ENCODE measurements around the gene DLGAP1.
A peak's percentile ranks its signal among the peaks of the same experiment; 100 is the strongest.

The DLGAP1 gene

DNA sequence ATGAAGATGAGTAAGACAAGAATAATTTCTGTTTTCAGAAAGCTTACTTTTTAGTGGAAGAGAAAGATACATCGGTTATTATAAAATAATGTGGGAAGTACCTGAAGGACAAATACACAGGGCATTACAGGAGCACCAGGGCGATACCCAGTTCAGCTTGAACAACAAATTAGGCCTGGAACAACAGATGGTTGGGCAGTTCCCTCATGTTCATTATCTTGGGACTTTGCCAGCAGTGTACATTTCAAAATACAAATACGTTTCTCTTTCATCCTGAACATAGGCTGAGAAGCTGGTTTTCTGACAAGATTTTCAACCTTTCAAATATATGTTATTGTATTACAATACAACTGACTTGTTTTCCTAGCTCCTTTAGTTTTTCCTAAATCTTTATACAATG is 925.5 kb downstream of the DLGAP1 start:
- no peak for DNase-seq (ENCODE audit: low spot score)

DNA sequence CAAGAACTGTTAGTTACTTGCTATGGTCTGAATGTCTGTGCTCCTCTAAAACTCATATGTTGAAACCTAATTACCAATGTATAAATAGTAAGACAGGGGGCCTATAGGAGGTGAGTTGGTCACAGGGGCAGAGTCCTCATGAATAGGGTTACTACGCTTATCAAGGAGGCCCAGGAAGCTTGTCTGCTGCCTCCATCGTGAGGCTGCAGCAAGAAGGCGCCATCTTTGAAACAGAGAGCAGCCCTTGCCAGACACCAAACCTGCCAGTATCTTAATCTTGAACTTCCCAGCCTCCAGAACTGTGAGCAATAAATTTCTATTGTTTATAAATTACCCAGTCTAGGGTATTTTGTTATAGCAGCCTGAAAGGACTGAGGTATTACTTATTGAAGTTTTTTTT is 926.0 kb downstream of the DLGAP1 start:
- DNase-seq (ENCODE audit: low spot score): no peak

DNA sequence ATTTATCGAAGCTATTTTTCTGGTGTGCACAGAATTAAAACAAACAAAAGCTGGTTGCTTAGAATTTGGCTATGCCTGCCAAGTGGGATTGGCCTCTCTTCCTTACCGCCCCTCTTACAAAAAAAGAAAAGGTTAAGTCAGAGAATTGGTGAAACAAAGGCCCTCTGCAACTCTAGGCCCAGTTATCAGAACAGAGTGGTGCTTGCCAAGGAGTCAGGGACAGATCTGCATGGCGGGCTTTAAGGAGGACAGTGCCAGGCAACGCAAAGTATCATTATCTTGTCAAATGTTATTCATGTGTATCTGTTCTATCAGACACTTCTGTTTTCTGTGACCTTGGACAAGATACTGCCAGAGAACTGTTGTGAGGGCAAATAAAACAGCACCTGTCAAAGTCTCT is 926.9 kb downstream of the DLGAP1 start:
- no peak for DNase-seq (ENCODE audit: low spot score)

DNA sequence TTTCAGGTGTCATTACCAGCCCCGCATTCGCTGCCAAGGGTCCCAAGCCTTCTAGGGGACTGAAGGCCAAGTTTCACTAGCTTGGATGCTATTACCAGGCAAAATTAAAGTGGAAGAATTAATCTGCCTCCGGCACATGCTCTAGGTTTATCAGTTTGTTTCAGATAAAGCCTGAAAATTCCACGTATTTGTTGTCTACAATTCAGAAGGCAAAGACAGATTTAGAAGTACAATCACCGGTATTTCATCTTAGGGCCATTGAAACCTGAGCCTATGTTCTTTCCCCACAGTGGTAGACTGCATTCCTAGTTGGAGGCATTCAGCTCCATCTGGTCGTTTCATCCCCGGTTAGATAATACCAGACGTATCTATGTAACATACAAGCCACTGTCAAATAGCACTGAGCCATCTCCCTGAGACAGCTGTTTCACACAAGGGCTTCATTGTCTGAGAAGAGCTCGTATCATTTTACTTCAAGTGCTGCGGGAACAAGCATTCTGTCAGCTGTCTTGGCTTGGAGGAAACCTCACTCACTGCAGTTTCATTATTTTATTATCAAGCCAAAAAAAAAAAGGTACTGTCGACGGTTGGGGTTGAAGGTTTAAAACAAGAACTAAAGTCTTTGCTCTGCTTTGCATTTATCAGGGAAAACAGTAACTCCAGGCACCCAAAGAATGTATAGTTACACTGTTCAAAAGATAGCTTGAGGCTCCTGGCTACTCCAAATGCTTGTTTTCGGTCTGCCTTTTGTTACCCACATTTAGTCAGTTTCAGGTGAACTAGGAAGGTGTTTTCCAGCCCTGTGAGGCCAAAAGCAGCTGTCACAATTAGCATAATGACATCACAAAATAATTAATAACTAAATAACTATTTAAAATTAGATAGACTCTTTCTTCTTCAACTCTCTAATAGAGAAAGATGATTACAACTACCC is 928.4 kb downstream of the DLGAP1 start:
- DNase-seq (ENCODE audit: low spot score): no peak

DNA sequence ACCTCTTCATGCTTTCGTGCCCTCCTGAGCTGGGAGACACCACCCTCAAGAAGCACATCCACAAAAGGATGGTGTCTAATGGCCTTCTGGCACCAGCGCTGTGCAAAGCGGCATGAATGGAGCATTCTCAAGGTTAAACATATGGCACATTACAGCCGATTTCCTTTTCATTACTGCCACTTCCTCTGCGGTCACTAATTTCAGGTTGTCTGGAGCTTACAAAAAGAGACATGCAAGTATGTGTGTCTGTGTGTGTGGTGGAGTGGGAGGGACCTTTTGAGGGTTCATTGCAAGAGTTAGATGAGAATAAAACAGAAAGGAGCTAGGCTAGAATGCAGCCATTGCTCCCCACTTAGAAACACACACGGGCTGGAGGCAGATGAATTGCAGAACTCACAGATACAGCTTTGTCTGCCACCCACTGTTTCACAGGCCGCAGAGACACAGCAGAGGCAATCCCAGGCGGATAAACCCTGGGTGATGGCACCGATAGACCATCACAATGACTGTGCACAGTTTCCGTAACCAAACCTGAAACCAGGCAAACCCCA is 929.2 kb downstream of the DLGAP1 start:
- peak; percentile 40 for DNase-seq (ENCODE audit: low spot score)

DNA sequence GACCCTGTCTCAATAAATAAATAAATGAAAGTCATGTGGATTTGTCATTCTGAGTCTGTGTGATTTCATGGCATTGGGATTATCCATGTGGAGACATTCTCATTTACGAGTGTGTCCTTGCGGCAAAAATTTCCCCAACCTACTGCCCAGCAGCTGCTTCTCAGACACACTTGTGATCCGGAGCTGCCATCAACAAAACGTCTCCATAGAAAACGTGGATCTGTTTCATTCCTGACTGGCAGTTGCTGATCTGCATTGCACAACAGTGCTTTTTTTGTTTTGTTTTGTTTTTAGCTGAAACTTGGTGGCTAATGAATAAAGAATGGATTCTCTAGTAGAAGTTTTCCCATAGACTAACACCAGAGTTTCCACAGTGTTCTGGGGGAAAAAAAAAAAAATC is 930.4 kb downstream of the DLGAP1 start:
- DNase-seq (ENCODE audit: low spot score): no peak

DNA sequence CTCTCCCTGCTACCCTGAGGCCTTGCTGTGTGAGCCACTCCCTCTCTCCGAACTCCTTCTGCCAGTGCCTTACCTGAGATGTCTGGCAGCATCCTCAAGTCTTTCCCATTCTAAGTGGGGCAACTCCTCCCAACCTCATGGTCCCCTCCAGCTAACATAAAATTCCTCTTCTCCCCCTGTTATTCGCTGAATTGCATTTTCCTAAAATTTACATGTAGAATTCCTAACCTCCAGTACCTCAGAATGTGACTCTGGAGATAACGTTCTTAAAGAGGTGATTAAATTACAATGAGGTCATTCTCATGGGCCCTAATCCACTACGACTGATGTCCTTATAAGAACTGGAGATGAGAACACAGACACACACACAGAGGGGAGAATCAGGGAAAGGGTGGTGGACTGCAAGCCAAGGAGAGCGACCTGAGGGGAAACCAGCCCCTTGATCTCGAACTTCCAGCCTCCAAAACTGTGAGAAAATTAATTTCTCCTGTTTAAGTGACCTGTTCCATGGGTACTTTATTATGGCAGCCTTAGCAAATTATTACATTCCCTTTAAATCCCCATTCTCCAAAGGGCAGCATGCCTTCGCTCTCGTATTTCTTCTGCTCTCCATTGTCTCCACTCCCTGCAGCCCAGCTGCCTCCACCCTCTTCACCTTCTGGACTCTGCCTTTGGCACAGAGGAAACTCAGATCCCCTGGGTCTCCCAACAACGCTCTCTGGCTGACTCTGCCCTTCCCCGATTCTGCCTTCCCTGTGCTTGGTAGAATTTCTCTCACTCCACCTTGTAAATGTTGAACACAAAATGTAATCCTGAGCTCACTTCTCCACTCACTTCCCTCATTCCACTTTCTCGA is 934.6 kb downstream of the DLGAP1 start:
- DNase-seq (ENCODE audit: low spot score): no peak

DNA sequence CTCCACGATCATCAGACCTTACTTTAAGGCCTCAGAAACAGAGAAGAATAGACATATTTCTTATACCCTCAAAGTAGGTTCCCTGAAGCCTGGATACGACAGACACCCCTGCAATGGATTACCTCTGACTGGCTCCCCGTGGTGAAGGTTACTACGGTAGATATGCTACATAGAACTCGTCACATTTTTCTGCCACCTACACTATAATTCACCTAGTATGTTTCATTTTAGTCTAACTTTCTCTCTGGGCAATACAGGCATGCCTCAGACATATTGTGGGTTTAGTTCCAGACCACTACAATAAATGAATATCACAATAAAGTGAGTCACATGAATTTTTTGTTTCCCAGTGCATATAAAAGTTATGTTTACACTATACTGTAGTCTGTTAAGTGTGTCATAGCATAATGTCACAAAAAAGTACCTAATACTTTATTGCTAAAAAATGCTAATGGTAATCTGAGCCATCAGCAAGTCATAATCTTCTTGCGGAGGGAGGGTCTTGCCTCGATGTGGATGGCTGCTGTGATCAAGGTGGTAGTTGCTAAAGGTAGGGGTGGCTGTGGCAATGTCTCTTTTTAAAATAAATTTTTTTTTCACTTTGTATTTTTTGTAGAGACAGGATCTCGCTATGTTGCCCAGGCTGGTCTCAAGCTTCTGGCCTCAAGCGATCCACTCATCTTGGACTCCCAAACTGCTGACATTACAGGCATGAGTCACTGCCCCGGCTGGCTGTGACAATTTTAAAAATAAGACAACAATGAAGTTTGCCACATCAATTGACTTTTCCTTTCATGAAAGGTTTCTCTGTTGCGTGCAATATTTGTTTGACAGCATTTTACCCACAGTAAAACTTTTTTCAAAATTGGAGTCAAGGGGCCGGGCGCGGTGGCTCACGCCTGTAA is 940.5 kb downstream of the DLGAP1 start:
- DNase-seq (ENCODE audit: low spot score): no peak

DNA sequence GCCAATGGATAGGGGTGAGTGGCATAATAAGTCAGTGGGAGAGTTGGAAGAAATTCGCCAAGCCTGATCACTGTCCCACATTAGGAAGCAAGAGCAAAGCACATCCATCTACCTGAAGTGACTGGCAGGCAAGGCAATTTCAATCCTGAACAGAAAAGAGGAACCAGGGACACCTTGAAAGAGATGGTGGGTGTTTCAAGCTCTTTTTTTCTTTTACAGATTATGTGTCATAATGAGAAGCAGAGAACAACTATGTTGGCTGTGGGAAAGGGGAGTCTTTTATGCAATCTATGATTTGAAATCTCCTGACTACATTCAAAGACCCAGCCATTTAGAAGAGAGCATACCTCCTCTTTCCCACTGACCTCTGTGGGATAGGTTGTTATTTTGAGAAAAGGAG is 941.6 kb downstream of the DLGAP1 start:
- DNase-seq (ENCODE audit: low spot score): no peak

DNA sequence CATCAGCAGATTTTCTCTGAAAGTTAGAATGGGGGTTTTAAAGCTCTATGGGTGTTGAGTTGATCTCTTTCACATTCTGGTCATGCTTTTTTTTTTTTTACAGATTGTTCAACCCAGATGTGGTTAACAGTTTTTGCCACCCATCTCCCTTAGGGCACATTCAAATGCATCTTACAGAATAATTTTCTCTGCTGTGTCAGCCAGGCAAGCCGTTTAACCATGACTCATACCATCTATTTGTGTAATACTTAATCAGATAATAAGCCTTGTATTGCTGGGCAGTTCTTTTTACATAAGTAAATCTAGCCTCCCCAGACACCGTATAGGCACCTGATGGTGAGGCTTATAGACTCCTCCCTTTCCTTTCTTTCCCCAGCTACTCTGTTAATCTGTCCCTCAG is 943.1 kb downstream of the DLGAP1 start:
- peak; percentile 60 for DNase-seq (ENCODE audit: low spot score)

DNA sequence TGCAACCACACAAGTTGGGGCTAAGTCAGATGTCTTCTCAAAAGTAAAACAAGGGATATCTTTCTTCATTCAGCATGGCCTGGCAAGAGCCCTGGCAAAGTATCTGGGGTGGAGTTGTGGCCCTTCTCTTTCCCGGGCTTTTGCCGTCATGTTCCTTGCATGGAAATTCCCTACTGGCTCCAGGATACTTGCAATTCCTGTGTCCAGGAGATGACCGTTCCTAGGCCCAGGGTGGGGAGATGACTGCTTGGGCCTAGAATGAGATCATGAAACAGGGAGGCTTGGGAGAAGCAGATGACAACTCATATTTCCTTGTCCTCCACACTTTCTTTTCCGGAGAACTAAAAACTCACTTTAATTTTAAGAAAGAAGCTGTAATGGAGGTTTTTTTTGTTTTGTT is 944.2 kb downstream of the DLGAP1 start:
- no peak for DNase-seq (ENCODE audit: low spot score)

DNA sequence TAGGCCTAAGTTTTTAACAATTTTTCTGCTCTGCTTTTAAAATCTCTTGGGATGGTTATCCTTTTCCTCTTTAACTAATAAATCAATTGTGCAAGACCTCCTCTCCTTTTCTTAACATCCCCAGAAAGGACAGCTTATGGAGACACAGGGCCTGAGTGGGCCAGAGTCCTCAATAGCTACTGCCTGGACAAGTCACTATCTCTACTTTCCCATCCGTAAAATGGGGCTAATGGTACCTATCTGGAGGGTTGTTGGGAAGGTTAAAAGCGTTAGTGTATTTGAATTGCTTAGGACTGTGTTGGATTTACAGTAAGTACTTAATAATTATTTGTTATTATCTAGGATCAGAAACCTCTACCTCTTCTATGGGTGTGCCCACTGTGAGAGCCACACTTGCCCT is 945.1 kb downstream of the DLGAP1 start:
- DNase-seq (ENCODE audit: low spot score): no peak

DNA sequence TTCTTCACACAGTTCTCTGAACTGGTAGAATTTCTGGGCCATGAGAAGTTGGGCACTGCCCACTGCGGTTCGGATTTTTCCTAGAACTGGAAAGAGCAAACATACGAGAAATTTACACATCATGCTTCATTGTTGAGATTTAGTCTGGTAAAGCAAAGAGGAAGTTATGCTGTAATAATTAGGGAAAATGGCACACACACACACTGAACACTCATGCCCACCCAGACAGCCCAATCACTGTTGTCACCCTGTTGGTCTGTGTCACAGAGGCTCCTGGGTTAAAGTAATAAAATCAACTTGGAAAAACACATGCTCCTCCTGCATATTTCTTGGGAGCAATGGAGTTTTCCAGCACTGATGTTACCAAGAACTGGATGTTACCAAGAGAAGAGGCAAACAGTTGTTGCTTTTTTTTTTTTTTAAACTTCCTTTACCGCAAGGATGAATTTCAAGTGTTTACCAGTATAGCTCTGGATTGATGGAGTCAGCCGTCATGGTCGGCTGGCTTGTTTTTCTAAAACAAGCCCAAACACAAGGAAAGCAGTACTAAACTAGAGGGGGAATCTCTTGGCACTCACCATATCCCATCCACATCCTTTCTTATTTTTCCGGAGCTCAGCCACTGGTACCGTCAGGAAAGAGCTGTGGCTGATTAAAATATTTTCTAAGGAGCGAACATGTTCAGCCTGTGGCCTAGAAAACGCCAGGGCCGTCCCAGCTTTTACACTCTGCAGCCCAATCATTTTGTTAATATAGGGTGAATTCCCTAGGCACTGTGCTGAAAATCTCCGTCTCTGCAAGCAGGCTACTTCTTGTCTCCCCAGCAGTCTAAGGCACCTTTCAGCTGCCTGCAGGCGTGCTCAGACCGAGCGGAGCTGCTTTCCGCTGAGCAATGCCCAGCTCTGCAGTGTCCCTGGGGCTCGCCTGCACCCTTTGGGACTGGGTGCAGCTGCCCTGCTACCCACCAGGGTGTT is 946.2 kb downstream of the DLGAP1 start:
- DNase-seq (ENCODE audit: low spot score): no peak

DNA sequence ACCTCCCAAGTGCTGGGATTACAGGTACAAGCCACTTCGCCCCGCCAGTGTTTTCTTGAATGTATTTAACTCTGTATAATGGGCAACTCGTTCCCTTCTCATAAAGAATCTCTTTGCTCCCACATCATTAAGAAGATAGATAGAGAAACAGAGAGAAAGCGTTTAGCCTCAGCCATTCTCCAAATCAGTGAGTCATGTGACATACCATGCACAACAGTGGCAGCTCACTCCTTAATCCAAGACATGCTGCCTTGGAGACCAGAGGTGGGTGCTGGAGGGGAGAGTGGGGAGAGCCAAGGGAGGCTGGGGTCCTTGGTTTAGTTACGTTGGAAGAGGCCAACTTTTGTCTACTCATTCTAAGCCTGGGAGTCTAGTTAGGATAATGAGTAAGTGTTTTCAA is 950.5 kb downstream of the DLGAP1 start:
- no peak for DNase-seq (ENCODE audit: low spot score)

DNA sequence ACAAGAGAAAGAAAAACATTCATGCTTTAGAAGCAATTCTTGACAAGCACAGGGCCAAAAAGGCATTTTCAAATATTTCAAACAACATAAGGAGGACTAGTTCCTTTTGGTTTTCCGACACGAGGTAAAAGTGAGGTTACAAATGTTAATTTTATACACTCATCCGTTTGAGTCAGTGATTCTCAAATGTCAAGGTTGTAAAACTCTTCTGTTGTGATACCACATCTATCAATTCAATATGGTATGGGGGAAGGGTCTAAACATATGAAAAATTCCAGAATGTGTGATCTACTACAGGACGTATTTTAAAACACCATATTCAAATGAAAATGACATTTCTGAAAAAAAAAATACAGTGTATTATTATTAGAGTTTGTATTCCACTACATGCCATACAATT is 952.5 kb downstream of the DLGAP1 start:
- DNase-seq (ENCODE audit: low spot score): no peak

DNA sequence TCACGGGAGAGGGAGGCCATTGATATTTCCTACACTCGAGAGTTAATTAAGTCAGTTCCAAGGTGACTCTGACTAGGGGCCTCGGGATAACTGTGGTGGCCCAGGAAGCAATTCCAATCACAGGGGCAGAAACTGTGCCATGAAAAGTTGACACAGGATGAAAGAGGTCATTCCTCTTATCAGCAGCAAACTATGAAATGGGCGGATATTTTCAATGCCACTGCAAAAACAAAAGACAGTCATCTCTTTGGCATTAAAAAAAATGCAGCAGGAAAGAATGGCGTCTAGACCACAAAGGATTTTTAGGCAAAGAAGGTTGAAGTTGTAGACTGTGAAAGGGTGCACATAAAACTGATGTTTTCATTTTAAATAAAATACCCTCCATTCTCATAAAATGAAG is 955.1 kb downstream of the DLGAP1 start:
- DNase-seq (ENCODE audit: low spot score): no peak

DNA sequence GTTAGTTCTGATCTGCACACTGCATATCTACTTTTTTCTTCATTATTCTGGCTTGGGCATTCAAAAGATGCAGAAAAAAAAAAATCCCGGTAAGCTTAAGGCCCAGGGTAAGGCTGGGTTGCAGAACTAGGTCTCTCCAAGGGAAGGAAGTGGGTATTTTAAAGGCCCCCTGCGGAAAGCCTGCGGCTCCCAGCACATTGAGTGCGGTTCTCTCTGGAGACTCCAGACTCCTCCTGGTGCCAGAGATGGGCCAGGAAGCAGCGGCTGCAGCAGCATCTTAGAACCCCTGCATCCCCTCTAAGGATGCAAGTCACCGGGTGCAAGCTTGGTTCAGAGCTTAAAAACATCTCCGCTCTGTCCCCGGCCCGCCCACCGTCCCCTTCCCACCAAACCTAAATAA is 955.6 kb downstream of the DLGAP1 start:
- no peak for DNase-seq (ENCODE audit: low spot score)

DNA sequence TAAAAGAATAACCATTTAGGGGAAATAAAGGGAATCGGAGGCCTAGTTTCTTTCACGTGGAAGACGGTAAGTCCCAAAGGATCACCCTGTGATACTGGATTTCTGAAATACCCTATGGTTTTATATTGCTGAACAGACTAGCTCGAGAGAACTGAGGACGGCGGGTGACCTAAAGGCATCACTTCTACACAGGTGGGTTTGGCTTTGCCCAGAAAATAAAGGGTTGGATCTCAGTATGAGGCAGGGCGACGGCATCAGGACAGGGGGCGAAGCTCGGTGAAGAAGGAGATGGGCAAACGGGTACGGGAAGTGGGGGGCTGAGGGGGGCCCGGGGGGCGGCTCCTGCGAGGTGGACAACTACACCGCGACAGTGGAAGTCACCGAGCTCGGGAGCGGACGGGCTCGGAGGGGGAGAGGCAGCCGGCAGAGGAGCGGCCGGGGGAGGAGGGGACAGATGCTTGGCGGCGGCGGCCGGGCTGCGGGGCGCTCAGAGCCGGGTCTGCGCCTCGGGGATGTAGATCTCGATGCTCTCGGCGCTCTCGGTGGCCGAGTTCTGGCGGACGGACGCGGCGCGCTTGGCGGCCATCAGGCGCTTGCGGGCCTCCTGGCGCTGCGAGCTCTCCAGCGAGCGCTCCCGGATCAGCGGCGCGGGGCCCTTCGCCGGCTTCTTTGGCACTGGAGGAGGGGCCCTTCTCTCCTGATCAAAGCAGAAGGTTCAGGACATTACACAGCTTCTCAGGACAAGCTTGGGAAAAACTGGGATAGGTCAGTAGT is 956.2 kb downstream of the DLGAP1 start:
- no peak for DNase-seq (ENCODE audit: low spot score)

DNA sequence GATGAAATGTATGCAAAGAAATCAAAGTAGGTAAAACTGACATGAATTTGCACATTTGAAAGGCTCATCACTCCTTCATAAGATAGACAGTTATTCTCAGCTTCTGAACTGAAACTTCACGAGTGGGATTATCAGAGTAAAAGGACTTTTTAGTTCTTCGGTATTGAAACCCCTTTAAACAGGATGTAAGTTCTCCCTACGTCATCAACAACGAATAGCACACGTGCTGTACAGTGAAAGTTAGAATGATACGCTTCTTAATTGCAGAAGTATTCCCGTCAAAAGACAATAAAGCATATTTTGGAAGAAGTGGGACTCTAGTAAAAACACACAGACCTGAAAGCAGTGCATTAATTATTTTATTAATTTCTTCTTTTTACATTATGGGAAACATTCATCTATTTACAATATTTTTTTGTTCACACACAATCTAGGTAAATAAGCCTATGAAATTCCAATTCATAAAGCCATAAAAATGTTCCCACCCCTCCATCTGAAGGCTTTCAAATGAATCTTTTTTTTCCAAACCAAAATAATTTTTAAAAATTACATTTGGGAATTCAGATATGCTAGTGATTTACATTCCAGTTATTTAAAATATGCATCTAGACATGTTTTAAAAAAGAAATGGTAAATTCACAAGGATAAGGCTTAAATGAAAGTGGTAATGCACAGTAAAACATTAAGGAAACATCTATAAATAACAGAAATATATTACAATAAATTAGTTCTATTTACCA is 959.2 kb downstream of the DLGAP1 start:
- no peak for DNase-seq (ENCODE audit: low spot score)
